ENCODE measurements around the gene ALS2.
A peak's percentile ranks its signal among the peaks of the same experiment; 100 is the strongest.
"Not testable (repeated sequence)": the region's sequence is repeated elsewhere in the genome, so short reads cannot be mapped to it uniquely, and the experiment has no call there.

ALS2 gene

DNA sequence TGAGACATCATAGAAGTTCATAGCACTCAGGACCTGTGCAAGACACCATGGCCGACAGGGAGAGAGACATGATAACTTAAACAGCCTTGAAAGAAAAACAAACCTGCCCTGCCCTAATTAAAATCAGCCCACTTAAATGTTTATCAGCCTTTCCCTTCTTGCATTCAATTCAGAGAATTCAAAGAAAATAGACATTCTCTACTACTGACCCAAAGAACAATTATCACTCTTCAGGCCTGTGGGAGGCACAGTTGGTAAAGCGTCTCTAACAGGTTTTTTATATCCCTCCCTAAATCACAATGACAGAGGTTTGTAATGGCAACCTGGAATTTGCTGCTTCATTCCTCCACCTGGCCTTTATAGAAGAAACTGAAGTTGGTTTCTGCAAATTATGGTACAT, 27.3 kb upstream of the ALS2 start:
- Histone ChIP-seq H3K4me1 (no peaks in the 10 kb centered on the region), H3K9ac (no peak overlapping the region), H3K4me3 (ENCODE audit: low read depth, low read length) (no peak overlapping the region), H3K27me3 (ENCODE audit: control insufficient read depth, insufficient read depth, low read length) (no peaks in the 10 kb centered on the region), H3K79me2 (no peaks in the 10 kb centered on the region), H3K36me3 (ENCODE audit: control insufficient read depth, insufficient read depth, low read length) (no peaks in the 10 kb centered on the region), H3K27ac (no peak overlapping the region), H3K4me2 (ENCODE audit: low read length) (no peak overlapping the region), H2AFZ (no peak overlapping the region), H3K9me3 (ENCODE audit: control insufficient read depth, low read length) (no peaks in the 10 kb centered on the region)
- TF ChIP-seq, protein P1, sequence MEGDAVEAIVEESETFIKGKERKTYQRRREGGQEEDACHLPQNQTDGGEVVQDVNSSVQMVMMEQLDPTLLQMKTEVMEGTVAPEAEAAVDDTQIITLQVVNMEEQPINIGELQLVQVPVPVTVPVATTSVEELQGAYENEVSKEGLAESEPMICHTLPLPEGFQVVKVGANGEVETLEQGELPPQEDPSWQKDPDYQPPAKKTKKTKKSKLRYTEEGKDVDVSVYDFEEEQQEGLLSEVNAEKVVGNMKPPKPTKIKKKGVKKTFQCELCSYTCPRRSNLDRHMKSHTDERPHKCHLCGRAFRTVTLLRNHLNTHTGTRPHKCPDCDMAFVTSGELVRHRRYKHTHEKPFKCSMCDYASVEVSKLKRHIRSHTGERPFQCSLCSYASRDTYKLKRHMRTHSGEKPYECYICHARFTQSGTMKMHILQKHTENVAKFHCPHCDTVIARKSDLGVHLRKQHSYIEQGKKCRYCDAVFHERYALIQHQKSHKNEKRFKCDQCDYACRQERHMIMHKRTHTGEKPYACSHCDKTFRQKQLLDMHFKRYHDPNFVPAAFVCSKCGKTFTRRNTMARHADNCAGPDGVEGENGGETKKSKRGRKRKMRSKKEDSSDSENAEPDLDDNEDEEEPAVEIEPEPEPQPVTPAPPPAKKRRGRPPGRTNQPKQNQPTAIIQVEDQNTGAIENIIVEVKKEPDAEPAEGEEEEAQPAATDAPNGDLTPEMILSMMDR (IDR thresholded peaks at IDR 0.05) = no peak

DNA sequence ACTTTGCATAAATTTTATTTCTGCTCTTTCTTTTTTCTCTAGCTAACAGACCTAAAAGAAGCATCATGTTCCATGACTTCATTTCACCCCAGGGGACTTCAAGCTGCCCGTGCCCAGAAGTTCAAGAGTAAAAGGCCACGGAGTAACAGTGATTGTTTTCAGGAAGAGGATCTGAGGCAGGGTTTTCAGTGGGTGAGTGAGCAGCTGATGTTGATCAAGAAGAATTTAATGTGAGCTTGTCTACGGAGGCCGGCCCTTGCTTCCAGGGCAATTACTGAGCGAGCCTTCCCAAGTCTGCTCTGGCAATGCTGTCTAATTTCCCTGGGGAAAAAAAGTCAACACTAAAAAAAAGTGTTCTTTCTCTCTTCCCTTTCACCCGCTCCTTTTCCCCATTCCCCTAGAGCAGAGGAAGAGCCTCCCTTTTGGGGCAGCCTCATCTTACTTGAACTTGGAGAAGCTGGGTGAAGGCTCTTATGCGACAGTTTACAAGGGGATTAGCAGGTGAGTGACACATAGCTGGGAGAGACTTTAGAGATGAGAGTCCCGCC, 26.8 kb upstream of the ALS2 start:
- TF ChIP-seq, protein P1 (IDR thresholded peaks at IDR 0.05) = no peak
- Histone ChIP-seq H3K4me2 (ENCODE audit: low read length) (no peak overlapping the region), H3K4me1 (no peaks in the 10 kb centered on the region), H3K79me2 (no peaks in the 10 kb centered on the region), H3K9ac (no peak overlapping the region), H3K27ac (no peak overlapping the region), H3K27me3 (ENCODE audit: control insufficient read depth, insufficient read depth, low read length) (no peaks in the 10 kb centered on the region), H3K36me3 (ENCODE audit: control insufficient read depth, insufficient read depth, low read length) (no peaks in the 10 kb centered on the region), H3K4me3 (ENCODE audit: low read depth, low read length) (no peak overlapping the region), H2AFZ (no peak overlapping the region), H3K9me3 (ENCODE audit: control insufficient read depth, low read length) (no peaks in the 10 kb centered on the region)

DNA sequence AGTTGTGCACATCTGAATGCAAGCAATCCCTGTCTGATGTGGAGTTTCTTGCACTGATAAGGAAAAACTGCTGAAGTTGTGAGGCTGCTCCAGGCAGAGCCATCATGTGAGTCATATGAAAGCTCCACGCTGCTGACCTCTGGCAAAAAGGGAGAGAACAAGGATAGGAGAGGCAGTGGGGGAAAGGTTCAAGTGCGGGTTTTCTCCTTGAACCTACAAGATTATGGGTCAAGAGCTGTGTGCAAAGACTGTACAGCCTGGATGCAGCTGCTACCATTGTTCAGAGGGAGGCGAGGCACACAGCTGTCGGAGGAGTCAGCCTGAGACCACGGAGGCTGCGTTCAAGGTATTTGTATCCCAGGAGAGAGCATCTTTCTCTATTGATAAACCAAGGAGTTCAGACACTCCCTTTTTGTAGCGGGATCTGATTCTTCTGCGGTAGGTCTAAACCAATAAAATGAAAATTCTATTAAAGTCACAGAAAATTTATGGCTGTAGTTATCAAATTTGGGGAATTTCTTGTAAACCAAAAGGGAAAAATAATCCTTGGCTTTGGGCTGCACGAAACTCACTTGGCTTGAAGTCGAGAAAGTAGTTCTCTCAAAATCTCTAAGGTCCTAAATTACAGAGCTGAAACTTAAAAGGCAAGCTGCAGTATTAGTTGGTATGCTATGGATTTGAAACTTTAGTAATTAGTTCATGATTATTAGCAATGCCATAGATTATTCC, 25.9 kb upstream of the ALS2 start, which contains the start of gene CDK15:
Gene CDK15, plus strand, starts transcription at position 96 of the 729 bp plus-strand sequence. Its CDS starts 128 bp downstream, at position 224.
- Histone ChIP-seq H2AFZ (peak within 1 kb of the TSS; percentile 68), H3K27ac (no peak within 1 kb of the TSS), H3K4me3 (ENCODE audit: low read depth, low read length) (no peak within 1 kb of the TSS), H3K9ac (no peak within 1 kb of the TSS), H3K27me3 (ENCODE audit: control insufficient read depth, insufficient read depth, low read length) (no peaks in the 10 kb centered on the region), H3K9me3 (ENCODE audit: control insufficient read depth, low read length) (no peaks in the 10 kb centered on the region), H3K36me3 (ENCODE audit: control insufficient read depth, insufficient read depth, low read length) (no peaks in the 10 kb centered on the region), H3K4me1 (no peaks in the 10 kb centered on the region), H3K79me2 (no peaks in the 10 kb centered on the region), H3K4me2 (ENCODE audit: low read length) (peak within 1 kb of the TSS; percentile 2)
- TF ChIP-seq, protein P1 (IDR thresholded peaks at IDR 0.05) = no peak

DNA sequence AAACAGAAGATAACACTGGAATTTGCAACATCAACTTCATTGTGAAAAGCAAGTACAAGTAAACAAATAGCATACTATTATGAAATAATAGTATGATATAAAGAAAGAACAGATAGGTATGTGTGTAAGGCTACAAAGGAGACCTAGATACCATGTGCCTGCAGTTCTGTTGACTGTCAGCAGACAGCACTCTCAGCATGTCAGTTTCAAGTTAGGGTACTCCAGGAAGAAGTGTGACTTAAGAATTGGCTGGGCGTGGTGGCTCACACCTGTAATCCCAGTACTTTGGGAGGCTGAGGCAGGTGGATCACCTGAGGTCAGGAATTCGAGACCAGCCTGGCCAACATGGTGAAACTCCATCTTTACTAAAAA, 18.2 kb upstream of the ALS2 start:
- H3K4me2 ChIP-seq (ENCODE audit: low read length); H3K36me3 ChIP-seq (ENCODE audit: control insufficient read depth, insufficient read depth, low read length); H3K27ac ChIP-seq; H3K79me2 ChIP-seq; H3K27me3 ChIP-seq (ENCODE audit: control insufficient read depth, insufficient read depth, low read length); H3K9me3 ChIP-seq (ENCODE audit: control insufficient read depth, low read length); H3K9ac ChIP-seq; H3K4me1 ChIP-seq; H3K4me3 ChIP-seq (ENCODE audit: low read depth, low read length); H2AFZ ChIP-seq: not testable (repeated sequence)

DNA sequence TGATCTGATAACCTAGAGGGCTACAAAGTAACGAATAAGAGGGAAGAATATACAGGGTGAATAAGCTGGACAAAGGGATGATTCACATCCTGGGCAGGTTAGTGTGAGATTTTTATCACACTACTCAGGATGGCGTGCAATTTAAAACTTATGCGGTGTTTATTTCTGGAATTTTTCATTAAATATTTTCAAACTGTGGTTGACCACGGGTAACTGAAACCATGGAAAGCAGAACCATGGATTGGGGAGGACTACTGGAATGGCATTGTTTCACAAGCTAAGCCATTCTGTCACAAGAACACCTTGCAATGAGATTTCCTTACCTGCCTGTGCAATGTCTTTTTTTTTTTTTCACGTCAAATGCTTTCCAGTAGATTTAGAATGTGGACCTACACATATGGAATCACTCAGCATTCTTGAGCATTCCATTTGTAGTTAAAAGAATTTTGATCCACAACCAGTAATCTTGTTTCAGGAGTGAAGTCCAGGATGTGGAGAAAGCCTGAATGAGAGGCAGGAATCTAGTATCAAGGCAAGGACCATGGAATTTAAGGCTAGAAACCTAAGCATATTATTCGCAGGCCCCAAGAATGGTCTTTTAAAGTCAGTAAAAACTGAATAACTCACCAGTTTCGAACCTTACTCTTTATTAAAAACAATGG, 17.6 kb upstream of the ALS2 start:
- no peaks in the 10 kb centered on the region for H3K27me3 ChIP-seq (ENCODE audit: control insufficient read depth, insufficient read depth, low read length)
- no peak overlapping the region for H3K4me2 ChIP-seq (ENCODE audit: low read length)
- H3K4me1 ChIP-seq = no peaks in the 10 kb centered on the region
- H3K4me3 ChIP-seq (ENCODE audit: low read depth, low read length) = no peak overlapping the region
- H2AFZ ChIP-seq = no peak overlapping the region
- no peaks in the 10 kb centered on the region for H3K36me3 ChIP-seq (ENCODE audit: control insufficient read depth, insufficient read depth, low read length)
- no peaks in the 10 kb centered on the region for H3K79me2 ChIP-seq
- H3K9ac ChIP-seq = no peak overlapping the region
- no peaks in the 10 kb centered on the region for H3K9me3 ChIP-seq (ENCODE audit: control insufficient read depth, low read length)
- TF ChIP-seq, protein P1 (IDR thresholded peaks at IDR 0.05) = no peak
- no peak overlapping the region for H3K27ac ChIP-seq
